H9 (cell line): ENCODE data around the gene EMP3. TPM values are rescaled to one million over a fixed set of nuclear protein-coding genes. Genes with fewer than 3 reads are reported as not detected.

Experiments used
- DNase-seq: peaks from one replicate; pipeline ENCODE4 v3.0.0-alpha.2; 2017
- H2AFZ ChIP-seq: one replicate; pipeline ENCODE4 v1.6.1; 2013; ENCODE audit warnings: mild to moderate bottlenecking, low read length, control low read depth, moderate library complexity
- H2AK5ac ChIP-seq: 2 replicates; pipeline ENCODE4 v1.6.1; 2013; ENCODE audit warnings: low read length, control low read depth, mixed read lengths; ENCODE audit not compliant: insufficient read length
- H2BK120ac ChIP-seq: one replicate; pipeline ENCODE4 v1.6.1; 2013; ENCODE audit warnings: low read depth, mild to moderate bottlenecking, low read length, control low read depth, inconsistent platforms; ENCODE audit not compliant: poor library complexity, severe bottlenecking
- H2BK12ac ChIP-seq: 2 replicates; pipeline ENCODE4 v1.6.1; 2013; ENCODE audit warnings: low read length, control low read depth, mixed read lengths, low read depth; ENCODE audit not compliant: insufficient read length
- H2BK15ac ChIP-seq: 2 replicates; pipeline ENCODE4 v1.6.1; 2013; ENCODE audit warnings: low read depth, low read length, control low read depth
- H2BK20ac ChIP-seq: one replicate; pipeline ENCODE4 v1.6.1; 2013; ENCODE audit warnings: low read depth, mild to moderate bottlenecking, low read length, control low read depth, inconsistent platforms; ENCODE audit not compliant: poor library complexity, severe bottlenecking
- H2BK5ac ChIP-seq: 2 replicates; pipeline ENCODE4 v1.6.1; 2013; ENCODE audit warnings: low read length, control low read depth, mixed read lengths; ENCODE audit not compliant: insufficient read length
- H3K14ac ChIP-seq: 2 replicates; pipeline ENCODE4 v1.6.1; 2013; ENCODE audit warnings: low read length, control low read depth; ENCODE audit not compliant: insufficient read depth
- H3K18ac ChIP-seq: 2 replicates; pipeline ENCODE4 v1.6.1; 2013; ENCODE audit warnings: low read depth, mild to moderate bottlenecking, mixed read lengths, low read length, control low read depth; ENCODE audit not compliant: insufficient read length
- H3K23ac ChIP-seq: 2 replicates; pipeline ENCODE4 v1.6.1; 2013; ENCODE audit warnings: low read length, control low read depth, mixed read lengths, low read depth; ENCODE audit not compliant: insufficient read length
- H3K23me2 ChIP-seq: 2 replicates; pipeline ENCODE4 v1.6.1; 2013; ENCODE audit warnings: low read depth, mild to moderate bottlenecking, mixed read lengths, low read length, control low read depth; ENCODE audit not compliant: insufficient read length, poor library complexity, severe bottlenecking
- H3K27ac ChIP-seq: 2 replicates; pipeline ENCODE4 v1.5.1; 2013; ENCODE audit warnings: low read length, control low read depth, mixed read lengths, low read depth; ENCODE audit not compliant: insufficient read length
- H3K27me3 ChIP-seq: 2 replicates; pipeline ENCODE4 v1.6.1; 2013; ENCODE audit warnings: low read length, control low read depth, inconsistent platforms; ENCODE audit not compliant: insufficient read depth
- H3K4ac ChIP-seq: 2 replicates; pipeline ENCODE4 v1.6.1; 2013; ENCODE audit warnings: low read depth, mild to moderate bottlenecking, control low read depth, inconsistent platforms, low read length, moderate library complexity
- H3K4me1 ChIP-seq: 2 replicates; pipeline ENCODE4 v1.6.1; 2013; ENCODE audit warnings: low read length, control low read depth, inconsistent platforms; ENCODE audit not compliant: insufficient read depth
- H3K4me2 ChIP-seq: 2 replicates; pipeline ENCODE4 v1.6.1; 2013; ENCODE audit warnings: low read length, control low read depth, mixed read lengths; ENCODE audit not compliant: insufficient read length, insufficient read depth
- H3K56ac ChIP-seq: 2 replicates; pipeline ENCODE4 v1.6.1; 2013; ENCODE audit warnings: low read depth, mild to moderate bottlenecking, mixed read lengths, low read length, control low read depth; ENCODE audit not compliant: insufficient read length
- H3K79me1 ChIP-seq: 2 replicates; pipeline ENCODE4 v1.6.1; 2013; ENCODE audit warnings: low read depth, mild to moderate bottlenecking, moderate library complexity, low read length, control low read depth, inconsistent platforms; ENCODE audit not compliant: insufficient read depth, poor library complexity, severe bottlenecking
- H3K79me2 ChIP-seq: 2 replicates; pipeline ENCODE4 v1.6.1; 2013; ENCODE audit warnings: low read length, control low read depth, inconsistent platforms; ENCODE audit not compliant: insufficient read depth
- H3K9ac ChIP-seq: 2 replicates; pipeline ENCODE4 v1.6.1; 2013; ENCODE audit warnings: low read length, control low read depth, mixed read lengths; ENCODE audit not compliant: insufficient read length; ENCODE audit errors: extremely low read depth
- H3K9me3 ChIP-seq: one replicate; pipeline ENCODE4 v1.6.1; 2013; ENCODE audit warnings: low read depth, low read length, inconsistent platforms; ENCODE audit not compliant: control insufficient read depth
- H3T11ph ChIP-seq: one replicate; pipeline ENCODE4 v1.6.1; 2013; ENCODE audit warnings: mild to moderate bottlenecking, low read length, control low read depth, inconsistent platforms
- H4K20me1 ChIP-seq: one replicate; pipeline ENCODE4 v1.6.1; 2013; ENCODE audit not compliant: control insufficient read depth, insufficient read length, insufficient read depth
- H4K5ac ChIP-seq: 2 replicates; pipeline ENCODE4 v1.6.1; 2013; ENCODE audit warnings: low read depth, mild to moderate bottlenecking, mixed read lengths, low read length, control low read depth; ENCODE audit not compliant: insufficient read length
- H4K8ac ChIP-seq: replicated peaks from 2 replicates; pipeline ENCODE4 v1.6.1; 2013; ENCODE audit warnings: low read length, control low read depth, mixed read lengths, low read depth; ENCODE audit not compliant: insufficient read length
- H4K91ac ChIP-seq: 2 replicates; pipeline ENCODE4 v1.6.1; 2013; ENCODE audit warnings: low read depth, mild to moderate bottlenecking, moderate library complexity, mixed read lengths, low read length, control low read depth; ENCODE audit not compliant: insufficient read length
- H3K27ac Mint-ChIP-seq, 3 experiments: 2 replicates in 2 of 3; 3 replicates in 1 of 3; pipeline ENCODE4 v1.8.0; 2020 to 2021; ENCODE audit warnings: mixed read lengths in 3 of 3, mild to moderate bottlenecking in 1 of 3, moderate library complexity in 1 of 3
- H3K27me3 Mint-ChIP-seq: 2 replicates; pipeline ENCODE4 v1.8.0; 2021; ENCODE audit warnings: low read depth, mild to moderate bottlenecking, moderate library complexity, mixed read lengths
- H3K36me3 Mint-ChIP-seq, 3 experiments: 2 replicates in 2 of 3; 3 replicates in 1 of 3; pipeline ENCODE4 v1.8.0; 2020 to 2021; ENCODE audit warnings: low read depth in 3 of 3, mixed read lengths in 3 of 3; ENCODE audit not compliant: insufficient read depth in 1 of 3
- H3K4me1 Mint-ChIP-seq, 2 experiments: 2 replicates each; pipeline ENCODE4 v1.8.0; 2020; ENCODE audit warnings: mixed read lengths in 2 of 2
- H3K4me3 Mint-ChIP-seq, 2 experiments: 2 replicates in 1 of 2; 3 replicates in 1 of 2; pipeline ENCODE4 v1.8.0; 2020 to 2021; ENCODE audit warnings: mild to moderate bottlenecking in 2 of 2, mixed read lengths in 2 of 2, moderate library complexity in 1 of 2
- H3K9me3 Mint-ChIP-seq, 2 experiments: 2 replicates in 1 of 2; 3 replicates in 1 of 2; pipeline ENCODE4 v1.8.0; 2020; ENCODE audit warnings: mild to moderate bottlenecking in 2 of 2, mixed read lengths in 2 of 2, moderate library complexity in 1 of 2
- WGBS: extraction: QIAGEN DNeasy Blood & Tissue Kit; methylation state at CpG from one replicate; pipeline ENCODE4 v1.1.7; 2013; ENCODE audit warnings: missing lambda C conversion rate, low lambda C conversion rate, mixed read lengths; ENCODE audit not compliant: insufficient read length; ENCODE audit errors: extremely low coverage; 5-methylcytosine and 5-hydroxymethylcytosine counted together
- total RNA-seq: library from RNA; stranded (reverse); gene quantifications from 2 replicates; pipeline ENCODE4 v1.2.1, GENCODE V29; 2021
- TF ChIP-seq, protein P1 (sequence below): fragments of 200-600 bp; sonication (generic); conservative IDR thresholded peaks from 3 replicates; pipeline ENCODE4 v1.8.0; 2021; ENCODE audit warnings: antibody characterized with exemption, mild to moderate bottlenecking

Gene EMP3
- total RNA-seq, 1 experiment from 2014 or later = 9.6 TPM

DNA sequence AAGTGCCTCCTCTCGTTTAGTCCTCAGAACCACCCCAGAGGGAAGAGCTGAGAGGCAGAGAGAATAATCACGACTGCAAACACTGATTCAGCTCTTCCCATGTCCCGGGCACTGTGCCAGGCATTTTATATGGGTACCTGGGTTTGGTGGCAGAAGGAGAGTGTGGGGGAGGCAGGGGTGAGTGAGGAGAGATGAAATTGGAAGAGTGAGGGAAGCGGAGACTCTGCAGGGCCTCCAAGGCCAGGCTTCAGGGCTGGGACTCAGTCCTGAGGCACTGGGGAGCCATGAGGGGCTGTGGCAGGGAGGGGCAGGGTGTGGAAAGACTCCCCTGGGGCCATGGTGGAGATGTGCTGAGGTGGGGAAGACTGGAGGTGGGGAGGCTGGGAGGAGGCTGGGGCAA, 47.6 kb downstream of the EMP3 start:
- Histone ChIP-seq H3K18ac (no peak overlapping the region), H3K4ac (no peak overlapping the region), H4K20me1 (no peaks in the 10 kb centered on the region), H3K23me2 (no peaks in the 10 kb centered on the region), H3K27ac (no peak overlapping the region), H3K4me1 (no peaks in the 10 kb centered on the region), H3K79me2 (0 out of 2 replicates have a peak, but pooled peaks cover 1% of the 10 kb centered on the region), H4K5ac (no peak overlapping the region), H2BK120ac (no peak overlapping the region), H3K56ac (no peak overlapping the region), H3K9me3 (no peaks in the 10 kb centered on the region), H2AFZ (no peak overlapping the region), H2AK5ac (no peak overlapping the region), H2BK12ac (no peak overlapping the region), H4K8ac (no peak overlapping the region), H2BK5ac (no peak overlapping the region), H3T11ph (no peak overlapping the region), H2BK20ac (no peak overlapping the region), H2BK15ac (no peak overlapping the region), H3K14ac (no peak overlapping the region; the same call in 1 of the 2 replicates), H3K23ac (no peak overlapping the region), H3K4me2 (no peak overlapping the region), H3K27me3 (no peaks in the 10 kb centered on the region; the same call in 1 of the 2 replicates), H3K9ac (no peak overlapping the region), H3K79me1 (no peaks in the 10 kb centered on the region), H4K91ac (no peak overlapping the region)
- Mint-ChIP-seq H3K27me3 (peaks cover 45% of the 10 kb centered on the region), H3K9me3 (no peaks in the 10 kb centered on the region), H3K36me3 (no peaks in the 10 kb centered on the region), H3K27ac (no peak overlapping the region; a peak in 1 of 7 replicates), H3K4me1 (peaks cover 5 to 16% of the 10 kb centered on the region in 2 experiments; a peak in 3 of 4 replicates), H3K4me3 (no peak overlapping the region)
- WGBS = no CpG with 5 or more reads among the region's 4 CpGs
- TF ChIP-seq, protein P1, sequence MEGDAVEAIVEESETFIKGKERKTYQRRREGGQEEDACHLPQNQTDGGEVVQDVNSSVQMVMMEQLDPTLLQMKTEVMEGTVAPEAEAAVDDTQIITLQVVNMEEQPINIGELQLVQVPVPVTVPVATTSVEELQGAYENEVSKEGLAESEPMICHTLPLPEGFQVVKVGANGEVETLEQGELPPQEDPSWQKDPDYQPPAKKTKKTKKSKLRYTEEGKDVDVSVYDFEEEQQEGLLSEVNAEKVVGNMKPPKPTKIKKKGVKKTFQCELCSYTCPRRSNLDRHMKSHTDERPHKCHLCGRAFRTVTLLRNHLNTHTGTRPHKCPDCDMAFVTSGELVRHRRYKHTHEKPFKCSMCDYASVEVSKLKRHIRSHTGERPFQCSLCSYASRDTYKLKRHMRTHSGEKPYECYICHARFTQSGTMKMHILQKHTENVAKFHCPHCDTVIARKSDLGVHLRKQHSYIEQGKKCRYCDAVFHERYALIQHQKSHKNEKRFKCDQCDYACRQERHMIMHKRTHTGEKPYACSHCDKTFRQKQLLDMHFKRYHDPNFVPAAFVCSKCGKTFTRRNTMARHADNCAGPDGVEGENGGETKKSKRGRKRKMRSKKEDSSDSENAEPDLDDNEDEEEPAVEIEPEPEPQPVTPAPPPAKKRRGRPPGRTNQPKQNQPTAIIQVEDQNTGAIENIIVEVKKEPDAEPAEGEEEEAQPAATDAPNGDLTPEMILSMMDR = no peak
- no peak for DNase-seq
